Erythroblast (primary cell): ENCODE data around the gene BTBD19.

ENCODE experiments used
- GATA1 ChIP-seq: IDR thresholded peaks from 2 replicates; pipeline ENCODE4 v1.6.1; 2011; ENCODE audit warnings: low read depth, mild to moderate bottlenecking, control low read depth, low read length, moderate library complexity
- POLR2A ChIP-seq: IDR thresholded peaks from 2 replicates; pipeline ENCODE4 v1.6.1; 2011; ENCODE audit warnings: mild to moderate bottlenecking, low read length

DNA sequence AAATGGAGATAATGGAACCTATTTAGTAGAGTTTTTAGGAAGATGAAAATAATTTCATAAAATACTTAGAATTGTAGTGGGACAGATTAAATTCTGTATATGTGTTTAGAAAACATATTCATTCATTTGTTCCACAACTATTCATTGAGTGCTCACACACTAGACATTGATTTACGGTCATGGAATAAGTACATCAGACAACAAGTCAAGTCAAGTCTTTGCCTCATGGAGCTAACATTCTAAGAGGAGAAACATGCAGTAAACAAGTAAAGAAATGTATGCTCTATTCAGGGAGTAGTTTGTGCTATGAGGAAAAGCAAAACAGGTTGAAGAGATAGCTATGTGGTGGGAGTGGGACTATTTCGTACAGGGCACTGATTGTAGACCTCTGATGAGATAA, 9.0 kb downstream of the BTBD19 start:
- no peak for TF ChIP-seq POLR2A
- TF ChIP-seq GATA1 = no peak
